HepG2 (cell line): Measurements from ENCODE around the gene TMEM198. TPM values are rescaled to one million over a fixed set of nuclear protein-coding genes. Genes with fewer than 3 reads are reported as not detected.

Experiments
- GATAD1 ChIP-seq: IDR thresholded peaks from 2 replicates; pipeline ENCODE4 v1.6.1; 2016; ENCODE audit warnings: missing genetic modification reagents, missing compliant biosample characterization
- MTA3 ChIP-seq: sonication (generic); formaldehyde crosslinking; IDR thresholded peaks from 2 replicates; pipeline ENCODE4 v1.4.0; 2020; ENCODE audit warnings: missing genetic modification reagents
- PHB2 ChIP-seq: fragments of 450-650 bp; IDR thresholded peaks from 2 replicates; pipeline ENCODE4 v1.6.1; 2018; ENCODE audit not compliant: partially characterized antibody
- RFXAP ChIP-seq: sonication (generic); formaldehyde crosslinking; IDR thresholded peaks from 2 replicates; pipeline ENCODE4 v1.4.0; 2020; ENCODE audit warnings: missing genetic modification reagents, borderline replicate concordance
- TOE1 ChIP-seq: sonication (generic); formaldehyde crosslinking; IDR thresholded peaks from 2 replicates; pipeline ENCODE4 v1.4.0; 2020; ENCODE audit warnings: mild to moderate bottlenecking, missing genetic modification reagents
- ZBTB8A ChIP-seq: sonication (generic); formaldehyde crosslinking; IDR thresholded peaks from 2 replicates; pipeline ENCODE4 v1.4.0; 2020; ENCODE audit warnings: mild to moderate bottlenecking, low read depth, missing genetic modification reagents, borderline replicate concordance
- polyA plus RNA-seq, 8 experiments: library from polyadenylated mRNA; depleted of rRNA in 3 of 8; stranded (reverse) in 7 of 8; unstranded in 1 of 8; fragments of >200 nt; fragmentation: Illumina TruSeq in 4 of 8; extraction: Trizol in 4 of 8; gene quantifications; 2 replicates each; pipeline versions ENCODE4 v1.2.1 to v1.2.3, GENCODE V29; 2011 to 2016; ENCODE audit warnings: low read depth in 4 of 8, missing spikeins in 1 of 8, mixed read lengths in 1 of 8; ENCODE audit not compliant: insufficient read depth in 1 of 8
- total RNA-seq, 5 experiments: library from RNA; depleted of rRNA; stranded (reverse); fragments of >200 nt; fragmentation: Illumina TruSeq; extraction: Trizol; gene quantifications; 2 replicates each; pipeline ENCODE4 v1.2.3, GENCODE V29; 2016; ENCODE audit warnings: low read depth in 1 of 5
- TF ChIP-seq, protein P1 (sequence below): sonication (generic); formaldehyde crosslinking; IDR thresholded peaks from 2 replicates; pipeline ENCODE4; 2020; ENCODE audit warnings: missing genetic modification reagents, mild to moderate bottlenecking, borderline replicate concordance
- TF ChIP-seq, protein P2 (sequence below): sonication (generic); formaldehyde crosslinking; IDR thresholded peaks from 2 replicates; pipeline ENCODE4 v1.4.0; 2020; ENCODE audit warnings: missing genetic modification reagents
- TF ChIP-seq, protein P3 (sequence below): sonication (generic); formaldehyde crosslinking; IDR thresholded peaks from 2 replicates; pipeline ENCODE4 v1.5.0; 2020; ENCODE audit warnings: missing genetic modification reagents, mild to moderate bottlenecking, borderline replicate concordance
- TF ChIP-seq, protein P4 (sequence below): sonication (generic); formaldehyde crosslinking; conservative IDR thresholded peaks from 2 replicates; pipeline ENCODE4 v1.4.0; 2020; ENCODE audit warnings: missing genetic modification reagents
- TF ChIP-seq, protein P5 (sequence below): sonication (generic); formaldehyde crosslinking; IDR thresholded peaks from 2 replicates; pipeline ENCODE4 v1.5.1; 2020; ENCODE audit warnings: mild to moderate bottlenecking, missing genetic modification reagents, borderline replicate concordance
- TF ChIP-seq, protein P6 (sequence below): sonication (generic); formaldehyde crosslinking; IDR thresholded peaks from 2 replicates; pipeline ENCODE4 v1.4.0; 2020; ENCODE audit warnings: mild to moderate bottlenecking, missing genetic modification reagents

Gene TMEM198
- total and polyA plus RNA-seq, 2 of the 13 experiments (the other 11 are each of a cell fraction or from before 2014, with no cell fraction given) = 17.3 to 23.5 TPM

DNA sequence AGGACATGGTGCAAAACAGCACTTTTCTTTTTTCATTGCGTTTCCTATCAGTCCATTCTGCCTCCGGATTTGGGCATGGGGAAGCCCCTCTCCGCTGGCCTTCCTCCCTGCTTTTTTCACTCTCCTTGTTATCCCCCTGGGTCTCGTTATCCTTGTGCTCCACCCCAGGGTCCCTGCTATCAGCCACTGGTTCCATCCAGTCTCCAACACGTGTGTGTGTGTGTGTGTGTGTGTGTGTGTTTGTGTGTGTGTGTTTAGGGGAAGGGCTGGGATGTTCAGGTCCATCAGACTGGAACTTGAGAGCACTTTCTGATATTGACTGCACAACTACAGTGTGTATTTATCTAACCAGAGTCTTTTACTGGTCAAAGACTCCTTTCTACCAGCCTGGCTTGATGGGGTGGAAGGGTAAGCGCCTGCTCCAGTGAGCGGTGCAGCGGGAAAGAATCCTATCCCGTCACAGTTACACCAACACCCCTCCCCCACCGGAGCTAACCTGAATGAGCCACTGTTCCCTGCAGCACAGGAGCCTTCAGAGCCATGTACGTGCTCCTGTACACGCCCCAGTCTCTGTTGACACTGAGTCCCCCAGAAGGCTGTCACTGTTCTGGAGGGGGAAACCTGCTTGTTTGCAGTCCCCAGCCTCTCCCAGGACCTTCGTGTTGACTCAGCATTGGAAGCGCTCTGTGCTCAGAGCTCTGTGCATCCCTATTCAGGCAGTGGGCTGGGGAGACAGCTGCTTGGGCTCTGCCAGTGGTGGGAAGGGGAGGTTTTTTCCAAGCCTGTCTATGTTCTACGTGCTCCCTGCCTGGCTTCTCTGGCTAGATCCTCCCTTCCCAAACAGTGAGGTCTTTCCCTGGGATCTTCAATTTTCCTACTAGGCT lies 32.9 kb downstream of the TMEM198 start (continued):
- TF ChIP-seq RFXAP = peak; percentile 93; the same call in 1 of the 2 replicates
- TF ChIP-seq GATAD1 (CRISPR knock-in tag) = peak; percentile 79
- TF ChIP-seq, protein P1, sequence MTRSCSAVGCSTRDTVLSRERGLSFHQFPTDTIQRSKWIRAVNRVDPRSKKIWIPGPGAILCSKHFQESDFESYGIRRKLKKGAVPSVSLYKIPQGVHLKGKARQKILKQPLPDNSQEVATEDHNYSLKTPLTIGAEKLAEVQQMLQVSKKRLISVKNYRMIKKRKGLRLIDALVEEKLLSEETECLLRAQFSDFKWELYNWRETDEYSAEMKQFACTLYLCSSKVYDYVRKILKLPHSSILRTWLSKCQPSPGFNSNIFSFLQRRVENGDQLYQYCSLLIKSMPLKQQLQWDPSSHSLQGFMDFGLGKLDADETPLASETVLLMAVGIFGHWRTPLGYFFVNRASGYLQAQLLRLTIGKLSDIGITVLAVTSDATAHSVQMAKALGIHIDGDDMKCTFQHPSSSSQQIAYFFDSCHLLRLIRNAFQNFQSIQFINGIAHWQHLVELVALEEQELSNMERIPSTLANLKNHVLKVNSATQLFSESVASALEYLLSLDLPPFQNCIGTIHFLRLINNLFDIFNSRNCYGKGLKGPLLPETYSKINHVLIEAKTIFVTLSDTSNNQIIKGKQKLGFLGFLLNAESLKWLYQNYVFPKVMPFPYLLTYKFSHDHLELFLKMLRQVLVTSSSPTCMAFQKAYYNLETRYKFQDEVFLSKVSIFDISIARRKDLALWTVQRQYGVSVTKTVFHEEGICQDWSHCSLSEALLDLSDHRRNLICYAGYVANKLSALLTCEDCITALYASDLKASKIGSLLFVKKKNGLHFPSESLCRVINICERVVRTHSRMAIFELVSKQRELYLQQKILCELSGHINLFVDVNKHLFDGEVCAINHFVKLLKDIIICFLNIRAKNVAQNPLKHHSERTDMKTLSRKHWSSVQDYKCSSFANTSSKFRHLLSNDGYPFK (CRISPR knock-in tag) = peak; percentile 71; the same call in 1 of the 2 replicates
- TF ChIP-seq, protein P2, sequence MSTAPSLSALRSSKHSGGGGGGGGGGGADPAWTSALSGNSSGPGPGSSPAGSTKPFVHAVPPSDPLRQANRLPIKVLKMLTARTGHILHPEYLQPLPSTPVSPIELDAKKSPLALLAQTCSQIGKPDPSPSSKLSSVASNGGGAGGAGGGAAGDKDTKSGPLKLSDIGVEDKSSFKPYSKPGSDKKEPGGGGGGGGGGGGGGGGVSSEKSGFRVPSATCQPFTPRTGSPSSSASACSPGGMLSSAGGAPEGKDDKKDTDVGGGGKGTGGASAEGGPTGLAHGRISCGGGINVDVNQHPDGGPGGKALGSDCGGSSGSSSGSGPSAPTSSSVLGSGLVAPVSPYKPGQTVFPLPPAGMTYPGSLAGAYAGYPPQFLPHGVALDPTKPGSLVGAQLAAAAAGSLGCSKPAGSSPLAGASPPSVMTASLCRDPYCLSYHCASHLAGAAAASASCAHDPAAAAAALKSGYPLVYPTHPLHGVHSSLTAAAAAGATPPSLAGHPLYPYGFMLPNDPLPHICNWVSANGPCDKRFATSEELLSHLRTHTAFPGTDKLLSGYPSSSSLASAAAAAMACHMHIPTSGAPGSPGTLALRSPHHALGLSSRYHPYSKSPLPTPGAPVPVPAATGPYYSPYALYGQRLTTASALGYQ (CRISPR knock-in tag) = peak; percentile 94
- TF ChIP-seq, protein P3, sequence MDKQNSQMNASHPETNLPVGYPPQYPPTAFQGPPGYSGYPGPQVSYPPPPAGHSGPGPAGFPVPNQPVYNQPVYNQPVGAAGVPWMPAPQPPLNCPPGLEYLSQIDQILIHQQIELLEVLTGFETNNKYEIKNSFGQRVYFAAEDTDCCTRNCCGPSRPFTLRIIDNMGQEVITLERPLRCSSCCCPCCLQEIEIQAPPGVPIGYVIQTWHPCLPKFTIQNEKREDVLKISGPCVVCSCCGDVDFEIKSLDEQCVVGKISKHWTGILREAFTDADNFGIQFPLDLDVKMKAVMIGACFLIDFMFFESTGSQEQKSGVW = no peak
- TF ChIP-seq, protein P4, sequence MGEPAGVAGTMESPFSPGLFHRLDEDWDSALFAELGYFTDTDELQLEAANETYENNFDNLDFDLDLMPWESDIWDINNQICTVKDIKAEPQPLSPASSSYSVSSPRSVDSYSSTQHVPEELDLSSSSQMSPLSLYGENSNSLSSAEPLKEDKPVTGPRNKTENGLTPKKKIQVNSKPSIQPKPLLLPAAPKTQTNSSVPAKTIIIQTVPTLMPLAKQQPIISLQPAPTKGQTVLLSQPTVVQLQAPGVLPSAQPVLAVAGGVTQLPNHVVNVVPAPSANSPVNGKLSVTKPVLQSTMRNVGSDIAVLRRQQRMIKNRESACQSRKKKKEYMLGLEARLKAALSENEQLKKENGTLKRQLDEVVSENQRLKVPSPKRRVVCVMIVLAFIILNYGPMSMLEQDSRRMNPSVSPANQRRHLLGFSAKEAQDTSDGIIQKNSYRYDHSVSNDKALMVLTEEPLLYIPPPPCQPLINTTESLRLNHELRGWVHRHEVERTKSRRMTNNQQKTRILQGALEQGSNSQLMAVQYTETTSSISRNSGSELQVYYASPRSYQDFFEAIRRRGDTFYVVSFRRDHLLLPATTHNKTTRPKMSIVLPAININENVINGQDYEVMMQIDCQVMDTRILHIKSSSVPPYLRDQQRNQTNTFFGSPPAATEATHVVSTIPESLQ (CRISPR knock-in tag) = no peak
- no peak for TF ChIP-seq MTA3 (CRISPR knock-in tag)
- TF ChIP-seq, protein P5, sequence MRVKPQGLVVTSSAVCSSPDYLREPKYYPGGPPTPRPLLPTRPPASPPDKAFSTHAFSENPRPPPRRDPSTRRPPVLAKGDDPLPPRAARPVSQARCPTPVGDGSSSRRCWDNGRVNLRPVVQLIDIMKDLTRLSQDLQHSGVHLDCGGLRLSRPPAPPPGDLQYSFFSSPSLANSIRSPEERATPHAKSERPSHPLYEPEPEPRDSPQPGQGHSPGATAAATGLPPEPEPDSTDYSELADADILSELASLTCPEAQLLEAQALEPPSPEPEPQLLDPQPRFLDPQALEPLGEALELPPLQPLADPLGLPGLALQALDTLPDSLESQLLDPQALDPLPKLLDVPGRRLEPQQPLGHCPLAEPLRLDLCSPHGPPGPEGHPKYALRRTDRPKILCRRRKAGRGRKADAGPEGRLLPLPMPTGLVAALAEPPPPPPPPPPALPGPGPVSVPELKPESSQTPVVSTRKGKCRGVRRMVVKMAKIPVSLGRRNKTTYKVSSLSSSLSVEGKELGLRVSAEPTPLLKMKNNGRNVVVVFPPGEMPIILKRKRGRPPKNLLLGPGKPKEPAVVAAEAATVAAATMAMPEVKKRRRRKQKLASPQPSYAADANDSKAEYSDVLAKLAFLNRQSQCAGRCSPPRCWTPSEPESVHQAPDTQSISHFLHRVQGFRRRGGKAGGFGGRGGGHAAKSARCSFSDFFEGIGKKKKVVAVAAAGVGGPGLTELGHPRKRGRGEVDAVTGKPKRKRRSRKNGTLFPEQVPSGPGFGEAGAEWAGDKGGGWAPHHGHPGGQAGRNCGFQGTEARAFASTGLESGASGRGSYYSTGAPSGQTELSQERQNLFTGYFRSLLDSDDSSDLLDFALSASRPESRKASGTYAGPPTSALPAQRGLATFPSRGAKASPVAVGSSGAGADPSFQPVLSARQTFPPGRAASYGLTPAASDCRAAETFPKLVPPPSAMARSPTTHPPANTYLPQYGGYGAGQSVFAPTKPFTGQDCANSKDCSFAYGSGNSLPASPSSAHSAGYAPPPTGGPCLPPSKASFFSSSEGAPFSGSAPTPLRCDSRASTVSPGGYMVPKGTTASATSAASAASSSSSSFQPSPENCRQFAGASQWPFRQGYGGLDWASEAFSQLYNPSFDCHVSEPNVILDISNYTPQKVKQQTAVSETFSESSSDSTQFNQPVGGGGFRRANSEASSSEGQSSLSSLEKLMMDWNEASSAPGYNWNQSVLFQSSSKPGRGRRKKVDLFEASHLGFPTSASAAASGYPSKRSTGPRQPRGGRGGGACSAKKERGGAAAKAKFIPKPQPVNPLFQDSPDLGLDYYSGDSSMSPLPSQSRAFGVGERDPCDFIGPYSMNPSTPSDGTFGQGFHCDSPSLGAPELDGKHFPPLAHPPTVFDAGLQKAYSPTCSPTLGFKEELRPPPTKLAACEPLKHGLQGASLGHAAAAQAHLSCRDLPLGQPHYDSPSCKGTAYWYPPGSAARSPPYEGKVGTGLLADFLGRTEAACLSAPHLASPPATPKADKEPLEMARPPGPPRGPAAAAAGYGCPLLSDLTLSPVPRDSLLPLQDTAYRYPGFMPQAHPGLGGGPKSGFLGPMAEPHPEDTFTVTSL (CRISPR knock-in tag) = peak; percentile 96
- TF ChIP-seq TOE1 (CRISPR knock-in tag) = 0 out of 2 replicates have a peak, but pooled peaks have one; percentile 42
- TF ChIP-seq, protein P6, sequence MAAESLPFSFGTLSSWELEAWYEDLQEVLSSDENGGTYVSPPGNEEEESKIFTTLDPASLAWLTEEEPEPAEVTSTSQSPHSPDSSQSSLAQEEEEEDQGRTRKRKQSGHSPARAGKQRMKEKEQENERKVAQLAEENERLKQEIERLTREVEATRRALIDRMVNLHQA = peak; percentile 30; the same call in 1 of the 2 replicates
- TF ChIP-seq ZBTB8A (CRISPR knock-in tag) = no peak
- no peak for TF ChIP-seq PHB2
